Right cardiac atrium (tissue), 5 donors: Measurements from ENCODE around the gene PIWIL4. TPM values are rescaled to one million over a fixed set of nuclear protein-coding genes. Genes with fewer than 3 reads are reported as not detected.

Source experiments
- ATAC-seq, 2 donors: fragments of 200-7000 bp; cut with Tn5 transposase; one replicate each; pipeline versions ENCODE4 v1.8.0 to v1.9.1; 2020; ENCODE audit warnings: moderate library complexity in 2 of 2, mild to moderate bottlenecking in 1 of 2
- DNase-seq, 3 donors: peaks; one replicate each; pipeline ENCODE4 v3.0.0-alpha.2; 2020
- H3K27ac ChIP-seq: one replicate; pipeline ENCODE4 v1.5.1; 2013; ENCODE audit warnings: mild to moderate bottlenecking, low read length, control low read depth, moderate library complexity
- H3K27me3 ChIP-seq: one replicate; pipeline ENCODE4 v1.6.1; 2013; ENCODE audit not compliant: control insufficient read depth, insufficient read depth
- H3K4me1 ChIP-seq: one replicate; pipeline ENCODE4 v1.6.1; 2013; ENCODE audit warnings: low read length; ENCODE audit not compliant: control insufficient read depth, insufficient read depth
- H3K4me3 ChIP-seq: one replicate; pipeline ENCODE4 v1.5.1; 2013; ENCODE audit warnings: low read length, control low read depth
- H3K9me3 ChIP-seq: one replicate; pipeline ENCODE4 v1.6.1; 2013; ENCODE audit warnings: low read length; ENCODE audit not compliant: control insufficient read depth
- WGBS: extraction: QIAGEN DNeasy Blood & Tissue Kit; methylation state at CpG from one replicate; pipeline ENCODE4 v1.1.7; 2013; 5-methylcytosine and 5-hydroxymethylcytosine counted together
- intact Hi-C, 4 donors: fragments of 100-400 bp; cut with DNase I; formaldehyde crosslinking; loops; one replicate each; pipeline versions ENCODE4 v1.11.0 to v1.14.0; 2022 to 2023
- polyA plus RNA-seq: library from polyadenylated mRNA; stranded (reverse); fragments of 200-250 nt; gene quantifications from one replicate; pipeline ENCODE4 v1.2.3, GENCODE V29; 2013
- total RNA-seq, 4 donors: library from RNA; stranded (reverse); fragmentation: NEBNext Ultra II Directional; extraction: Animal tissue kit (Norgen Biotek cat#: 25700); gene quantifications; one replicate each; pipeline ENCODE4 v1.2.1, GENCODE V29; 2021
- donor health status: healthy with polysubstance abuse.
- donor health status: DM: no; HTN: yes; CAD: no.
- donor health status: DM: no; HTN: no; CAD: no.
- donor health status: DM: no; HTN: yes; CAD: no; lungs with severe emphysema.
- donor health status: DM: yes; HTN: yes; CAD: no.

Gene PIWIL4
- total and polyA plus RNA-seq, 5 donors: 1.1 to 3.5 (median 1.6) TPM

DNA sequence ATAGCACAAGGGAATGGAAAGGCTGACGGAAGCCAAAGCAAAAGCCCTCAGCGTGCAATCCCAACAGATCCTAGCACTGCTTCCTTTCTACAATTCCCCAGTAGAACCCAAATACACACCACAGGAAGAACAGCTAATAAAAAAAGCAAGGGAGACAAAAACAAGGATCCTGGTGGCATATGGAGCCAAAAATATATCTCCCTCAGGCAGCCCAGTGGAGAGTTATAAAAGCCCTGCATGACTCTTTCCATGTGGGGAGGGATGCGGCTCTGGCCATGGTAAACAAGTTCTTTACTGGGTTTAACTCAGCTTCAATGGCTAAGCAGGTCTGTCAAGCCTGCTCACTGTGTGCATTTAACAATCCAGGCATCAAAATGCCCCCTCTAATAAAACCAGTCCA is 88.1 kb downstream of the PIWIL4 start:
- Histone ChIP-seq H3K27me3 (no peaks in the 10 kb centered on the region), H3K4me3 (no peak overlapping the region), H3K9me3 (no peaks in the 10 kb centered on the region), H3K27ac (no peak overlapping the region), H3K4me1 (peaks cover 4% of the 10 kb centered on the region)
- ATAC-seq (no peak), DNase-seq (no peak)
- intact Hi-C loops: no loop called here
- 69% methylated on average over 3 of the region's 3 CpGs for WGBS

- no peak for ATAC-seq
- Histone ChIP-seq H3K27ac (no peak overlapping the region), H3K4me3 (no peak overlapping the region), H3K27me3 (no peaks in the 10 kb centered on the region), H3K9me3 (no peaks in the 10 kb centered on the region), H3K4me1 (peaks cover 4% of the 10 kb centered on the region)
- 90% methylated on average over 1 of the region's 1 CpG for WGBS
- intact Hi-C loops: no loop called here
- DNase-seq: no peak
Measured at GRCh38 chr11:94655956-94656355, 88.8 kb downstream of the PIWIL4 start.

GRCh38 chr11:94656968-94657367 is 89.8 kb downstream of the PIWIL4 start:
- DNase-seq (no peak), ATAC-seq (no peak)
- intact Hi-C loops: no loop called here
- H3K27me3 ChIP-seq: no peaks in the 10 kb centered on the region
- H3K9me3 ChIP-seq: no peaks in the 10 kb centered on the region
- H3K4me1 ChIP-seq: peaks cover 4% of the 10 kb centered on the region
- no peak overlapping the region for H3K4me3 ChIP-seq
- H3K27ac ChIP-seq: no peak overlapping the region
- 91% methylated on average over 6 of the region's 6 CpGs for WGBS

DNA sequence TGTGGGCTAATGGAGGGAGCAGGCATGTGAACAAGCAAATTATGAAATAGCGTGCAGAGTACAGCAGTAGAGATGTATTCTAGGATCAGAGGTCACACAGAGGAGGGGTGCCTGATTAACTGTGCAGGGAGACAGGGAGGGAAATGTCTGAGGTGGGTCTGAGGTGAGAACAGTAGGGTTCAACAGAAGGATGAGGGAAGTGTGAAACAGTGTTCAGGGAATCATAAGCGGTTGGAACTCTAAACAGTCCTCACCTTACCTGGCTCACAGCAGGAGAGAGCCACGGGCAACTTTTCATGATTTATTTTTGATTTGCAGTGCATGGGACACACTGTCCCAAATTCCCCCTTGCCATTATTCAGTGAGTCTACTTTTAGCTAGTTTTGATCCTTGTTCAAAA is 90.5 kb downstream of the PIWIL4 start:
- Histone ChIP-seq H3K9me3 (no peaks in the 10 kb centered on the region), H3K4me3 (no peak overlapping the region), H3K27me3 (no peaks in the 10 kb centered on the region), H3K27ac (no peak overlapping the region), H3K4me1 (peaks cover 4% of the 10 kb centered on the region)
- ATAC-seq (no peak), DNase-seq (no peak)
- intact Hi-C loops: no loop called here
- WGBS: 86% methylated on average over 3 of the region's 3 CpGs

GRCh38 chr11:94658386-94658785 is 91.2 kb downstream of the PIWIL4 start:
- 55% methylated on average over 5 of the region's 5 CpGs for WGBS
- H3K27me3 ChIP-seq: no peaks in the 10 kb centered on the region
- intact Hi-C loops: no loop called here
- H3K27ac ChIP-seq: peak overlapping the region; percentile 38
- H3K9me3 ChIP-seq: no peaks in the 10 kb centered on the region
- no peak overlapping the region for H3K4me3 ChIP-seq
- peaks cover 4% of the 10 kb centered on the region for H3K4me1 ChIP-seq
- ATAC-seq: peak; percentile 43 to 74
- peak in 1 of 3 donors; percentile 66 for DNase-seq

DNA sequence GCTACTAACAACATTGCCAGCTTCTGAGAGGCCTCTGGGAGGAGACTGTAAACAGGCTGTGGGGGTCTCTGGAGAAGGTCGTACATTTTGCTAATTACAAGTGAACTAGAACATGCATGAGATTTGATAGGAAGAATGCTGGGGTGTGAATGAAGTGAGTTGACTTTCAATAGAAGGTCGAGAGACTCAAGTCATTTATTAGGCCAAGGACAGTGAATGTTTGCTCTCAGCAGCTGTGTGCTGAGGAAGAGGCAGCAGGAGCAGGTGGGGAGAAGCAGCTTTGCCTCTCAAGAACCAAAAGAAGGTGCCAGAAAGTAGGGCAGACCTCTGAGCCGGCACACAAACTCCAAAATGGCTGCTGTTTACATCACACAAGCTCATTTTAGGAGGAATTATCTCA is 91.7 kb downstream of the PIWIL4 start:
- Histone ChIP-seq H3K27me3 (no peaks in the 10 kb centered on the region), H3K4me3 (no peak overlapping the region), H3K27ac (peak overlapping the region; percentile 38), H3K9me3 (no peaks in the 10 kb centered on the region), H3K4me1 (peaks cover 4% of the 10 kb centered on the region)
- DNase-seq: no peak
- intact Hi-C loops: no loop called here
- WGBS: 59% methylated on average over 3 of the region's 3 CpGs
- ATAC-seq: no peak

- intact Hi-C loops: no loop called here
- Histone ChIP-seq H3K27ac (no peak overlapping the region), H3K27me3 (no peaks in the 10 kb centered on the region), H3K9me3 (no peaks in the 10 kb centered on the region), H3K4me3 (no peak overlapping the region), H3K4me1 (peaks cover 4% of the 10 kb centered on the region)
- DNase-seq: no peak
- ATAC-seq: no peak
- WGBS: 93% methylated on average over 1 of the region's 1 CpG
Measured at GRCh38 chr11:94661444-94661843, 94.3 kb downstream of the PIWIL4 start.

GRCh38 chr11:94662065-94662779 is 95.1 kb downstream of the PIWIL4 start:
- DNase-seq: no peak
- 63% methylated on average over 4 of the region's 4 CpGs for WGBS

GRCh38 chr11:94662846-94663390 is 95.8 kb downstream of the PIWIL4 start:
- no peak for ATAC-seq
- 97% methylated on average over 2 of the region's 2 CpGs for WGBS

More at GRCh38 chr11:94662065-94662779, 95.1 kb downstream of the PIWIL4 start:
- intact Hi-C loops: no loop called here
- peaks cover 4% of the 10 kb centered on the region for H3K4me1 ChIP-seq
- no peaks in the 10 kb centered on the region for H3K9me3 ChIP-seq
- no peak overlapping the region for H3K27ac ChIP-seq
- H3K27me3 ChIP-seq: no peaks in the 10 kb centered on the region
- H3K4me3 ChIP-seq: no peak overlapping the region
- ATAC-seq: no peak

GRCh38 chr11:94664346-94664745 is 97.2 kb downstream of the PIWIL4 start:
- ATAC-seq (no peak), DNase-seq (no peak)
- Histone ChIP-seq H3K27ac (no peak overlapping the region), H3K9me3 (no peaks in the 10 kb centered on the region), H3K4me1 (no peaks in the 10 kb centered on the region), H3K4me3 (no peak overlapping the region), H3K27me3 (no peaks in the 10 kb centered on the region)
- intact Hi-C loops: no loop called here

More at GRCh38 chr11:94662846-94663390, 95.8 kb downstream of the PIWIL4 start:
- intact Hi-C loops: no loop called here
- no peak for DNase-seq
- Histone ChIP-seq H3K4me1 (peaks cover 4% of the 10 kb centered on the region), H3K27me3 (no peaks in the 10 kb centered on the region), H3K9me3 (no peaks in the 10 kb centered on the region), H3K27ac (no peak overlapping the region), H3K4me3 (no peak overlapping the region)

DNA sequence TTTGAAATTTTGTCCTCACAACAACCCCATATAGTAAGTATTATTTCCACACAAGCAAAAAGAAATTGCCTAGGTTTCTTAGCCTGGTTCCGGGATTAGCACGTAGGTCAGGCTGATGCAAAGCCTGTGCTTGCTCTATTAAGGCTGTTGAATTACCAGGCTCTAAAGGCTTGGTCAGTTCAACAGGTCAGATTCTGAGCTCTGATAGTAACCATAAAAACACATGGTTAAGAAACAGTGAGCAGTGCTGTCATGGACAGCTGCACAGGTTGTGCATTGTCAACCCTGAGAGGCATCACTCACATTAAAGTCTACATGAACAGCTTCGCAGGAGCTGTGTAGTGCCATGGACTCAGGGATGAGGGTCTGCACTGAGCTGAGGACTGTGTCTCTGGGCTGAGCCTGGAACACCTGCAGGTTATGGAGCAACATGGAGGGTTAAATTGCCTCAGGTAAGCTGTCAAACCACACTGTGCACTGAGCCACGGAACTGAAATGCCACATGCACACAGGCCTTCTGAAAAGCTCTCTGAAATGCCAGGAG is 98.0 kb downstream of the PIWIL4 start:
- DNase-seq (no peak), ATAC-seq (no peak)
- Histone ChIP-seq H3K27me3 (no peaks in the 10 kb centered on the region), H3K9me3 (no peaks in the 10 kb centered on the region), H3K4me1 (no peaks in the 10 kb centered on the region), H3K27ac (no peak overlapping the region), H3K4me3 (no peak overlapping the region)
- intact Hi-C loops: no loop called here
- WGBS: 63% methylated on average over 4 of the region's 4 CpGs
